Mesenteric fat pad (tissue), 1 donor: ENCODE measurements around the gene GPX1. TPM values are rescaled to one million over a fixed set of nuclear protein-coding genes. Genes with fewer than 3 reads are reported as not detected.
A peak's percentile ranks its signal among the peaks of the same experiment; 100 is the strongest.
"Not testable (repeated sequence)": the region's sequence is repeated elsewhere in the genome, so short reads cannot be mapped to it uniquely, and the experiment has no call there.

Source experiments
- DNase-seq: peaks from one replicate; pipeline ENCODE4 v3.0.0-alpha.2; 2020; ENCODE audit warnings: low spot score
- long read RNA-seq: library from polyadenylated mRNA; unstranded; transcript quantifications from one replicate; pipeline ENCODE4 v2.0.0, GENCODE V29; 2020
- total RNA-seq: library from RNA; stranded (reverse); fragmentation: NEBNext Ultra II Directional; extraction: Animal tissue kit (Norgen Biotek cat#: 25700); gene quantifications from one replicate; pipeline ENCODE4 v1.2.1, GENCODE V29; 2021
- donor health status: DM: yes; HTN: yes; CAD: no.

GPX1 gene
- total RNA-seq, result 724 TPM
- long read RNA-seq, transcript GPX1-202 (2 exons, 1,151 nt), result major isoform, 137 of 150 reads
- long read RNA-seq, transcript GPX1-201 (1 exons, 1,135 nt), result minor isoform, 10 of 150 reads
- long read RNA-seq, partial matches to known transcripts, result 0 of 150 reads
- long read RNA-seq, other reads (novel, unspliced or antisense), result 1 of 150 reads

DNA sequence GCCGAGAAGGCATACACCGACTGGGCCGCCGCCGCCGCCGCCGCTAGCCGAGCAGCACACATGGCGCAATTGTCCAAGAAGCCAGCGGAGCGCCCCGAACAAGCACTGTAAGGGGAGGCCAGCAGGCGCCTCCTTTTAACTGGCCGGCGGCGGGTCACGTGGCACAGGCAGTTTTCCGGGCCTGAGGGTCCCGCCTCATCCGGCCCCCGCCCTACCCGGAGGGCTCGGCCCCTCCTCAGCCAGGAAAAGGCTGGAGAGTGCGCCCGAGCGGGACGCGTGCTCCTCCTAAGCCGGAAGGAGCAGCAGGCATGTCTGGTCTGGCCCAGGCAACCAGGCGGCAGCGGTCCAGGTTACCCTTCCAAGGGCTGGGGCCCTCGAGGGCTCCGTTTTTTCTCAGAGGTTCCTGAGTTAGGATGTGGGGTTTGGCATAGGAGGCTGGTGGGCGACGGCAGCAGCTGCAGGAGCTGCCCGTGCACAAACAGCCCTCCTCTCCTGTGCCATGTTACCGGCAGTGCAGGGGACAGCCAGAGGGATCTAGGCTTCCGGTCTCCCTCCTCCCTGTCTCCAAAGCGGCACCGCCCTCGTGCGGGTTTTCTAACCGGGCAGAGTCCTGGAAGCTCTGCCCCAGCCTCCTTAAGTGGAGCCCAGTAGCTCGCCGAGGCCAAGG, at the start of gene GPX1:
TSS of gene GPX1 (minus strand) at position 137 of the 667 bp plus-strand sequence. CDS start at position 62, 75 bp downstream.
- peak; percentile 98 for DNase-seq

DNA sequence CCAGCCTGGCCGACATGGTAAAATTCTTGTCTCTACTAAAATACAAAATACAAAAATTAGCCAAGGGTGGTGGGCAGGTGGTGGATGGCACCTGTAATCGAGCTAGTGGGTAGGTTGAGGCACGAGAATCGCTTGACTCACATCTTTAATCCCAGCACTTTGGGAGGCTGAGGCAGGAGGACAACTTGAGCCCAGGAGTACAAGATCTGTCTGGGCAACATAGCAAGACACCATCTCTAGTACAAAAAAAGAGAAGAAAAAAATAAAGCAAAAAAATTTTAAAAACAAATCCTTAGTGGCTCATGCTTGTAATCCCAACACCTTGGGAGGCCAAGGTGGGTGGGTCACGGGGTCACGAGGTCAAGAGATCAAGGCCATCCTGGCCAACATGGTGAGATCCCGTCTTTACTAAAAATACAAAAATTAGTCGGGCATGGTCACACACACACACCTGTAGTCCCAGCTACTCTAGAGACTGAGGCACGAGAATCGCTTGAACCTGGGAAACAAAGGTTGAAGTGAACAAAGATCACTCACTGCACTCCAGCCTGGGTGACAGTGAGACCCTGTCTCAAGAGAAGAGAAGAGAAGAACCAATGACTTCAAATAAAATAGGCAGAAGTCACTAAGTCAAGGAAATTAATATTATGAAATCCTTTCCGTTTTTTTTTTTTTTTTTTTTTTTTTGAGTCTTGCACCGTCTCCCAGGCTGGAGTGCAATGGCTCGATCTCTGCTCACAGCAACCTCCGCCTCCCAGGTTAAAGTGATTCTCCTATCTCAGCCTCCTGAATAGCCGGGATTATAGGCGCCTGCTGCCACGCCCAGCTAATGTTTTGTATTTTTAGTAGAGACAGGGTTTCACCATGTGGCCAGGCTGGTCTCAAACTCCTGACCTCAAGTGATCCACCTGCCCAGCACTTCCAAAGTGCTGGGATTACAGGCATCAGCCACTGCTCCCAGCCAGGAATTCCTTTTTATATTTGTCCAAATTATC, 48.7 kb upstream of the GPX1 start:
- no peak for DNase-seq

- DNase-seq, result not testable (repeated sequence)
Observed at GRCh38 chr3:49405570-49405969, 47.4 kb upstream of the GPX1 start.

GRCh38 chr3:49403891-49404290, 45.7 kb upstream of the GPX1 start:
- no peak for DNase-seq

GRCh38 chr3:49401766-49402165, 43.6 kb upstream of the GPX1 start:
- no peak for DNase-seq

GRCh38 chr3:49399461-49399860, 41.3 kb upstream of the GPX1 start:
- DNase-seq, result no peak

DNA sequence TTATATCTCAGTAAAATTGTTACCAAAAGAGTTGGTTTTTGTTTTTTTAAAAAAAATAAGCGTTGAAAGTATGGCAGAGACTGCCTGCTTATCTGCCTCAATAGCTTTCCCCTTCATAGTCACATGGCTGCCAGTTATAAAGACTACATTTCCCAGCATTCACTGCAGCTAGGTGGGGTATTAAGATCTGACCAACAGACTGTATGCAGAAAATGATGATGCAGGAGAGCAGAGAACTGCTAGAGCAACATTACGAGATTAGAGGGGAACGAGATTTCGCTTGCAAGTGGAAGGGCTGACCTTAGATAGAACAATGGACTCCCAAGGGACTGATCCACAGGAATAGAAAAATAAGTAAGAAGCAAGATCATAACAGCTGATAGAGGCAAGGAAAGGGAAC, 39.3 kb upstream of the GPX1 start:
- no peak for DNase-seq

DNA sequence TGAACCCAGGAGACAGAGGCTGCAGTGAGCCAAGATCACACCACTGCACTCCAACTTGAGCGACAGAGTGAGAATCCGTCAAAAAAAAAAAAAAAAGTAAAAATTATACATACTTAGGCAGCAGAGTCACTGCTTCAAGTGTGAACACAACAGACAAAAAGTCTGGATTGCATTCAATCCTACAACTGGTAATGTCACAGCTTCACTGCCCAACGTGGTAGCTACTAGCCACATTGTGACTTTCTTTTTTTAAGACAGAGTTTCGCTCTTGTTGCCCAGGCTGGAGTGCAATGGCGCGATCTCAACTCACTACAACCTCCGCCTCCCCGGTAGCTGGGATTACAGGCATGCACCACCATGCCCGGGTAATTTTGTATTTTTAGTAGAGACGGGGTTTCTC, 33.2 kb upstream of the GPX1 start:
- not testable (repeated sequence) for DNase-seq

DNA sequence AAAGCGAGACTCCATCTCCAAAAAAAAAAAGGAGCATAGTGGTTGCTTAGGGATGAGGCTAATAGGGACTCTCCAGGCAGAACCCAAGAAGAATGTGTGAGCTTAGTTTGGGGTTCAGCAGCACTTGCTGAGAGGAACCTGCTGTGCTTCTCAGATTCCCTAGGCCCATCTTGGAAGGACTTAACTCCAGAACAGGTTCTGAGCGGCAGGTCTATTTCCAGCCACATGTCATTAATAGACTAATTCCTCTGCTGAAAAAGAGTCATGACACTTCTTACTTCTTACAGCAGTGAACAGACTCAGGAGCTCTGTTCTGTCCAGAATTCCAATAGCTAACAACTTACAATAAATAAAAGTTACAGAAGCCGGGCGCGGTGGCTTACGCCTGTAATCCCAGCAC, 31.1 kb upstream of the GPX1 start:
- no peak for DNase-seq

DNA sequence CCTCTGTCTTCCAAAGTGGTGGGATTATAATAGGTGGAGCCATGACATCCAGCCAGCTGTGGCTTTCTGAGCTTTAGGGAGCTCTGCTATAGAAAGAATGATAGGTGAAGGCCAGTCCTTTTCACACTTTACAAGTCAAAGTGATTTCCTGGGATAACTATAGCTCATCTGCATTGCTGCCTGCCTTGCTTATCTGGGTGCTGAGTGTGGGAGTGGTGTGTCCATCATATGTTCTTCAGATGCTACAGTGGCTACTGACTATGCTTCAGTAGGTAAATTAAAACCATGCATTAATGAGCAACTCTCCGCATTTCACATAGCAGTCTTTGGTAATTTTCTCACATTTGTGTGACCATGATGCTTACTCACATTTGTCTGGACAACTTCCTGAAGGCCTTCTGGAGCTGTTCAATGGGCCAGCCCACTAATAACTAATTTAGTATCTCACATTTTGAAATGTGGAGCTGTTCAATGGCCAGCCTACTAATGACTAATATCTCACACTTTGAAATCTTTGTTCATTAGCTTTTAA, 30.2 kb upstream of the GPX1 start:
- DNase-seq, result no peak

DNA sequence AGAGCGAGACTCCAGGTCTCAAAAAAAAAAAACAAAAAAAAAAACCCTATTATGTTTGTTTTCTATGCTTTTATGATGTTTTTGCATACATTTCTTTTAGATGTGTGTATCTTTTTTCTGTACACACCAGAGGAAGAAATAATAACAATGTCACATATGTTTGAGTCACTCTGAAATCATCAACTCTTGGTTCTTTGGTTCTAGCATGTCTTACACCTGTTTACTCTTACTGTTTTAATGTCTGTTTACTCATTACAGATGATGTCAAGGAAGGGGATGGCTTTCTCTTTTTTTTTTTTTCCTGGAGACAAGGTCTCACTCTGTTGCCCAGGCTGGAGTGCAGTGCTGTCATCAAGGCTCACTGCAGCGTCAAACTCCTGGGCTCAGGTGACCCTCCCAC, 29.6 kb upstream of the GPX1 start:
- DNase-seq, result no peak

- DNase-seq, result no peak
Observed at GRCh38 chr3:49386056-49386756, 28.1 kb upstream of the GPX1 start.

GRCh38 chr3:49385617-49386016, 27.5 kb upstream of the GPX1 start:
- no peak for DNase-seq

DNA sequence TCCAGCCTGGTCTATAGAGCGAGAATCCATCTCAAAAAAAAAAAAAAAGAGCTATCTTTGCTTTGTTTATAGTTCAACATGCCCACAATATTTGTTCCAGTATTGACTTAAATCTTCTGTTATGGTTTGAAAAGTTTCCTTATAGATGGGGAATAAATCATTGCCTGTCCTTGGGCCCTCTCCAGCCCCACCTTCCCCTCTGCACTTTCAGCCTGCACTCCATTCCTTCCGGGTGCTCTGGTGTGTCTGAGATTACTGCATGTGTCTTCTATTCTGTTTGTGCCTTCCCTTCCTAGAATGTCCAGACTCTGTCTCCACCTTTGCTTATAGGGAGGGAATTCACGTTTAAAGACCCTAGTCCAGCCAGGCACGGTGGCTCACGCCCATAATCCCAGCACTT, 25.2 kb upstream of the GPX1 start:
- no peak for DNase-seq

DNA sequence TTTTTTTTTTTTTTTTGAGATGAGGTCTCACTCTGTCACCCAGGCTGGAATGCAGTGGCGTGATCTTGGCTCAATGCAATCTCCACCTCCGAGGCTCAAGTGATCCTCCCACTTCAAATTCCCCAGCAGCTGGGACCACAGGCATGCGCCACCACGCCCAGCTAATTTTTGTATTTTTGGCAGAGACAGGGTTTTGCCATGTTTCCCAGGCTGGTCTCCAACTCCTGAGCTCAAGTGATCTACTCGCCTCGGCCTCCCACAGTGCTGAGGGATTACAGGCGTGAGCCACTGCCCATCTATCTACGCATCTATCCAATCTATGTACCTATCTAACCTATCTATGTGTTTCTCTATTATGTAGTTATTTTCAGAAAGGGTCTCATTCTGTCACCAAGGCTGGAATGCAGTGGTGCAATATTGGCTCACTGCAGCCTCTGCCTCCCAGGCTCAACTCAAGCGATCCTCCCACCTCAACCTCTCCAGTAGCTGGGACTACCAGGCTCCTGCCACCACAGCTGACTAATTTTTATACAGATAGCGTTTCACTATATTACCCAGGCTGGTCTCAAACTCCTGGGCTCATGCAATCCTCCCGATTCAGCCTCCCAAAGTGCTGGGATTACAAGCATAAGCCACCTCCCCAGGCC, 20.2 kb upstream of the GPX1 start:
- DNase-seq, result no peak

GRCh38 chr3:49377483-49377882, 19.3 kb upstream of the GPX1 start:
- no peak for DNase-seq

GRCh38 chr3:49371946-49372345, 13.8 kb upstream of the GPX1 start:
- no peak for DNase-seq

DNA sequence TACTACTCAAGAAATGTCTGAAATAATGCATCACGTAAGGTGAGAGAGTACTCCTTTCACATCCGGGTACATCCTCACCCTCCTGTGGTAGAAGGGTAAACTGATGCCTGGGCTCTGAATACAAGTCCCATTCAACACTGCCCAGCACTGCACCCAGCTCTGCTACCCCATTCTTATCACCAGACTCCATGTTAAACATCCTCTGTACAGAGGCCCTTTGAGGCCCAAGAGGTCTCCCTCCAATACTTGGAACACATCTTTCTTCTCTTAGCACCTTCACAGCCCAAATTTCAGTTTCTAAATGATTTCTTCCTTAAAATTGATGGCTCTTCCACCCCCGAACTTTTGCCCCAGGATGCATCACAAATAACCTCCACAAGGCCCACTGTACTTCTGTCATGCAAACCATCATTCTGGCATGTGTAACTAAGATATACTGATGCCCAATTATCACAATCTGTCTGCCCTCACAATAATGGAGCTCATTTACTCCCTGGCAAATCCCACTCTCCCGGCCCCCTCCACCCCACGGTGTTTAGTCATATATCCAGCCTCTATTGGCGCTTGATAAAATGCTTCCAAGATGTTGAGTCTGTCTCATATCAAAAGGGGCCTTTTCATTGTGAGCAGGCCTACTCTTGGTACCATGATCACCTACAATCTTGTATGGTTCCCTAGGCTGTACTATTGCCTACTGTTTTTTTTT, 12.6 kb upstream of the GPX1 start:
- no peak for DNase-seq

DNA sequence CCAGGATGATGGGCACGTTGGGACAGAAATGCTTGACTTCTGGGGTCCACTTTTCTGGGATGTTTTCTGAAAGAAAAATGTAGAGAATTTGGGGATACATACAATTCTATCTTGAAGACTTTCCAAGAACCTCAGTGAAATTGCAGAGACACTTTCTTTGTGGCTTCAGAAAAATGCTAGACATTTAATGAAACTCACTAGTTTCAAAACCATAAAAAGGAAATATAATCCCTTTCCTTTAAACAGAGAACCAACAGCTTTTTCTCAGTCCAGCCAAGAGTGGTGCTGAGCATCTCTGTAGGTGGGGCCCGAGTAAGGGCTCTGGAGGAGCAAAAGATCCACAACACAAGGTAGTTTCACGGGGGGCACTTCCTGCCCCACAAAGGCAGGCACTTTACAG, 4.4 kb upstream of the GPX1 start:
- no peak for DNase-seq

DNA sequence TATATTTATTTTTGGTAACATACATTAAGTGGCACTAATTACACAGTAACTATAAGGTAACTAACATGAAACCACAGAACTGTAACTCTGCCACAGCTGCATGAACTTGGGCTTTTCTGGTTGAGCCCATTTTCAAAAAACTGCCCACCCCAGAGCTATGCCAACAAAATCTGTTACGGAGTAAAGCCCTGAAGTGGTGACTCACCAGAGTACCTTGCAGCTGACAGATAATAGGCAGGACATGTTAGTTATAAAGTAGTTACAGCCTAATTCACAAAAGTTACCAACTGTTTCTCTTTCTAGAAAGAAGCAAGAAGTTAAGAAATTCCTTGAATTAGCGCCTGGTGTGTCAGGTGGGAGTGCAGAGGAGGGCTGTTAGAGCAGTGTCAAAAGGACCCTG, 1.5 kb upstream of the GPX1 start:
- DNase-seq, result no peak
